SH-SY5Y (cell line): ENCODE results near the gene MAP7D1.

Experiments
- GATA2 ChIP-seq: IDR thresholded peaks from 2 replicates; pipeline ENCODE4 v1.6.1; 2011; ENCODE audit warnings: mild to moderate bottlenecking, low read depth, low read length
- GATA3 ChIP-seq: IDR thresholded peaks from 2 replicates; pipeline ENCODE4 v1.6.1; 2011; ENCODE audit warnings: low read depth, mild to moderate bottlenecking, low read length, moderate library complexity

DNA sequence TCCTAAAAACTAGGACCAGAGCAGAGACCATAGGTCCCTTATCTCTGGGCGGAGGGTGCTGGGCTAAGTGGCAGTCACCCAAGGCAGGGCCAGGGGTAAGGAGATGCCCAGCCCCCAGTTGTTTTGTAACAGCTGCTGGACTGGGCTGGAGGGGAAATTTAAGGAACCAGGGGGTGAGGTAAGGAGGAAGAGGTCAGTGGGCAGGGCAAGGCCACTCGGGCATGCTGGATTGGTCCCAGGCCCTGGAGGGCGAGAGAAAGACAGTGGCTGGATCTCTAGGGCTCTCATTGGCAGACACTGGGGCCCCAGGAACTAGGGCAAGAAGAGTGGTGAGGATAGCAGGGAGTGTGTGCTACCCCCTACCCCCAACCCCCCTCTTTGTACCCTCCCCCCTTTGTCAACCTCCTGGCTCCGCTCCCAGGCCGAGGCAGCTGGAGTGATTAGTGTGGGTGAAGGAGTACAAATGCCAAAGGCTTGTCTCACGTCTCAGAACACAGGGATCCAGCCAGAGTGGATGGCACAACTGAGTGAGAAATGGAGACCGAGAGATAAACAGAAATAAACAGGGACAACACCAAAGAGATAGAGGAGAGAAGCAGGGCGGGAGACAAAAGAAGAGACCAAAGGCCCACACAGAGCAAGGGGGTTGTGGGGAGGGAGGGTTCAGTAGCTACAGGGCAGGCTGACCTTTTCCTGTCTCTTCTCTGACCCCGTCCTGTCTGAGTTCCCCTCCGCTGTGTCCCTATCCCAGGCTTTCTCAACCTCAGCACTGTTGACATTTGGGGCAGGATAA, 47.8 kb downstream of the MAP7D1 start:
- TF ChIP-seq GATA2 (no peak), GATA3 (no peak)
